IPS-18c (cell line): Measurements from ENCODE around the gene P3R3URF.

Experiments
- H3K4me3 ChIP-seq: 2 replicates; pipeline ENCODE4 v1.7.0; 2013; ENCODE audit warnings: low read depth, mild to moderate bottlenecking, low read length, moderate library complexity; ENCODE audit not compliant: insufficient read depth
- H3K9me3 ChIP-seq: one replicate; pipeline ENCODE4 v1.6.1; 2013; ENCODE audit warnings: mild to moderate bottlenecking, low read length, moderate library complexity; ENCODE audit not compliant: control insufficient read depth, insufficient read depth

Gene P3R3URF

GRCh38 chr1:46158312-46159281 lies 17.7 kb downstream of the P3R3URF start:
- H3K4me3 ChIP-seq: no peak overlapping the region
- no peaks in the 10 kb centered on the region for H3K9me3 ChIP-seq

- Histone ChIP-seq H3K4me3 (no peak overlapping the region), H3K9me3 (no peaks in the 10 kb centered on the region)
These were observed 18.4 kb downstream of the P3R3URF start for GRCh38 chr1:46157916-46158311.

- no peaks in the 10 kb centered on the region for H3K9me3 ChIP-seq
- no peak overlapping the region for H3K4me3 ChIP-seq
These were observed 22.6 kb downstream of the P3R3URF start for GRCh38 chr1:46153732-46154131.

- no peaks in the 10 kb centered on the region for H3K9me3 ChIP-seq
These were observed 23.1 kb downstream of the P3R3URF start for GRCh38 chr1:46153228-46153627.

GRCh38 chr1:46152016-46152415 lies 24.3 kb downstream of the P3R3URF start:
- no peak overlapping the region for H3K4me3 ChIP-seq
- H3K9me3 ChIP-seq: no peaks in the 10 kb centered on the region

More at GRCh38 chr1:46153228-46153627, 23.1 kb downstream of the P3R3URF start:
- no peak overlapping the region for H3K4me3 ChIP-seq

- no peaks in the 10 kb centered on the region for H3K9me3 ChIP-seq
- no peak overlapping the region for H3K4me3 ChIP-seq
These were observed 26.2 kb downstream of the P3R3URF start for GRCh38 chr1:46150085-46150484.

- no peaks in the 10 kb centered on the region for H3K9me3 ChIP-seq
These were observed 28.0 kb downstream of the P3R3URF start for GRCh38 chr1:46148318-46148717.

GRCh38 chr1:46137916-46138315 lies 38.4 kb downstream of the P3R3URF start:
- no peak overlapping the region for H3K4me3 ChIP-seq
- H3K9me3 ChIP-seq: no peaks in the 10 kb centered on the region

More at GRCh38 chr1:46148318-46148717, 28.0 kb downstream of the P3R3URF start:
- no peak overlapping the region for H3K4me3 ChIP-seq

- Histone ChIP-seq H3K4me3 (no peak overlapping the region), H3K9me3 (no peaks in the 10 kb centered on the region)
These were observed 39.6 kb downstream of the P3R3URF start for GRCh38 chr1:46136711-46137110.

GRCh38 chr1:46134660-46135331 lies 41.5 kb downstream of the P3R3URF start:
- Histone ChIP-seq H3K4me3 (no peak overlapping the region), H3K9me3 (no peaks in the 10 kb centered on the region)

GRCh38 chr1:46133781-46134350 lies 42.4 kb downstream of the P3R3URF start:
- peak overlapping the region; percentile 72 for H3K4me3 ChIP-seq
- H3K9me3 ChIP-seq: no peaks in the 10 kb centered on the region

- peak overlapping the region; percentile 72 for H3K4me3 ChIP-seq
These were observed 43.1 kb downstream of the P3R3URF start for GRCh38 chr1:46133181-46133658.

GRCh38 chr1:46132529-46133180 lies 43.6 kb downstream of the P3R3URF start, which contains the start of gene PIK3R3:
Gene PIK3R3 (minus strand): TSS chr1:46132629. CDS start chr1:46131952, 677 bp downstream.
- peak within 1 kb of the TSS; percentile 72 for H3K4me3 ChIP-seq
- no peaks in the 10 kb centered on the region for H3K9me3 ChIP-seq

More at GRCh38 chr1:46133181-46133658, 43.1 kb downstream of the P3R3URF start:
- no peaks in the 10 kb centered on the region for H3K9me3 ChIP-seq

- Histone ChIP-seq H3K4me3 (peak overlapping the region; percentile 60), H3K9me3 (no peaks in the 10 kb centered on the region)
These were observed 44.4 kb downstream of the P3R3URF start for GRCh38 chr1:46131712-46132528.

GRCh38 chr1:46131093-46131492 lies 45.2 kb downstream of the P3R3URF start:
- peak overlapping the region; percentile 43 for H3K4me3 ChIP-seq

GRCh38 chr1:46130606-46131005 lies 45.7 kb downstream of the P3R3URF start:
- H3K9me3 ChIP-seq: no peaks in the 10 kb centered on the region
- peak overlapping the region; percentile 43; the same call in 1 of the 2 replicates for H3K4me3 ChIP-seq

More at GRCh38 chr1:46131093-46131492, 45.2 kb downstream of the P3R3URF start:
- H3K9me3 ChIP-seq: no peaks in the 10 kb centered on the region
